ENCODE data around the gene EGFL7.
"Not testable (repeated sequence)": the region's sequence is repeated elsewhere in the genome, so short reads cannot be mapped to it uniquely, and the experiment has no call there.

The EGFL7 gene

GRCh38 chr9:136707011-136707410, 44.3 kb downstream of the EGFL7 start:
- H2BK15ac ChIP-seq (replicated peaks; ENCODE audit: low read depth), result no peak overlapping the region
- H3K79me2 ChIP-seq (ENCODE audit: control insufficient read depth, insufficient read depth, low read length), result no peaks in the 10 kb centered on the region
- H3K18ac ChIP-seq (ENCODE audit: low read length), result no peak overlapping the region
- WGBS (ENCODE audit: extremely low coverage, insufficient coverage, low lambda C conversion rate), result no CpG with 5 or more reads among the region's 7 CpGs
- H2AK5ac ChIP-seq (ENCODE audit: low read length), result no peak overlapping the region
- no peak for DNase-seq
- H2BK5ac ChIP-seq (ENCODE audit: low read length), result no peak overlapping the region
- no peaks in the 10 kb centered on the region for H3K4me1 ChIP-seq (ENCODE audit: control insufficient read depth, low read depth, low read length)
- no peak overlapping the region for H3K4me2 ChIP-seq (ENCODE audit: low read length)
- no peaks in the 10 kb centered on the region for H3K36me3 ChIP-seq (ENCODE audit: control insufficient read depth, insufficient read depth, low read length)
- H3K4me3 ChIP-seq (ENCODE audit: low read length), result no peak overlapping the region
- no peak overlapping the region for H4K8ac ChIP-seq (ENCODE audit: low read depth, low read length)
- H4K5ac ChIP-seq (ENCODE audit: low read length), result no peak overlapping the region
- H3K4ac ChIP-seq (ENCODE audit: low read depth, low read length), result no peak overlapping the region
- no peak overlapping the region for H2BK120ac ChIP-seq (ENCODE audit: low read depth, low read length)
- no peak overlapping the region for H3K23ac ChIP-seq (ENCODE audit: low read length)
- H3K56ac ChIP-seq (ENCODE audit: low read length), result no peak overlapping the region
- H3K79me1 ChIP-seq (ENCODE audit: low read length), result no peaks in the 10 kb centered on the region
- H3K27ac ChIP-seq (ENCODE audit: low read depth, low read length), result no peak overlapping the region
- no peaks in the 10 kb centered on the region for H3K27me3 ChIP-seq (ENCODE audit: insufficient read depth, low read length, poor library complexity)
- H3K9ac ChIP-seq (ENCODE audit: low read length), result no peak overlapping the region

- Histone ChIP-seq H3K23ac (ENCODE audit: low read length) (no peak overlapping the region), H3K4me1 (ENCODE audit: control insufficient read depth, low read depth, low read length) (no peaks in the 10 kb centered on the region), H3K4me2 (ENCODE audit: low read length) (no peak overlapping the region), H3K27me3 (ENCODE audit: insufficient read depth, low read length, poor library complexity) (no peaks in the 10 kb centered on the region), H3K79me1 (ENCODE audit: low read length) (no peaks in the 10 kb centered on the region), H3K18ac (ENCODE audit: low read length) (no peak overlapping the region), H4K8ac (ENCODE audit: low read depth, low read length) (no peak overlapping the region), H2BK5ac (ENCODE audit: low read length) (no peak overlapping the region), H4K5ac (ENCODE audit: low read length) (no peak overlapping the region), H3K4me3 (ENCODE audit: low read length) (no peak overlapping the region), H3K36me3 (ENCODE audit: control insufficient read depth, insufficient read depth, low read length) (no peaks in the 10 kb centered on the region), H3K9ac (ENCODE audit: low read length) (no peak overlapping the region), H3K4ac (ENCODE audit: low read depth, low read length) (no peak overlapping the region), H2BK120ac (ENCODE audit: low read depth, low read length) (no peak overlapping the region), H2AK5ac (ENCODE audit: low read length) (no peak overlapping the region), H2BK15ac (replicated peaks; ENCODE audit: low read depth) (no peak overlapping the region), H3K79me2 (ENCODE audit: control insufficient read depth, insufficient read depth, low read length) (no peaks in the 10 kb centered on the region), H3K56ac (ENCODE audit: low read length) (no peak overlapping the region), H3K27ac (ENCODE audit: low read depth, low read length) (no peak overlapping the region)
- DNase-seq, result no peak
- no CpG with 5 or more reads among the region's 22 CpGs for WGBS (ENCODE audit: extremely low coverage, insufficient coverage, low lambda C conversion rate)
Observed at GRCh38 chr9:136707849-136708517, 45.3 kb downstream of the EGFL7 start.

GRCh38 chr9:136709454-136710109, 46.9 kb downstream of the EGFL7 start:
- H2BK120ac ChIP-seq (ENCODE audit: low read depth, low read length), result no peak overlapping the region
- H3K56ac ChIP-seq (ENCODE audit: low read length), result no peak overlapping the region
- H3K23ac ChIP-seq (ENCODE audit: low read length), result no peak overlapping the region
- no CpG with 5 or more reads among the region's 24 CpGs for WGBS (ENCODE audit: extremely low coverage, insufficient coverage, low lambda C conversion rate)
- H4K5ac ChIP-seq (ENCODE audit: low read length), result no peak overlapping the region
- peaks cover 4% of the 10 kb centered on the region for H3K79me2 ChIP-seq (ENCODE audit: control insufficient read depth, insufficient read depth, low read length)
- no peak for DNase-seq
- H3K4me2 ChIP-seq (ENCODE audit: low read length), result no peak overlapping the region
- H3K36me3 ChIP-seq (ENCODE audit: control insufficient read depth, insufficient read depth, low read length), result no peaks in the 10 kb centered on the region
- H3K18ac ChIP-seq (ENCODE audit: low read length), result no peak overlapping the region
- H3K4ac ChIP-seq (ENCODE audit: low read depth, low read length), result no peak overlapping the region
- H3K4me3 ChIP-seq (ENCODE audit: low read length), result no peak overlapping the region
- no peak overlapping the region for H3K9ac ChIP-seq (ENCODE audit: low read length)
- H2BK5ac ChIP-seq (ENCODE audit: low read length), result no peak overlapping the region
- H3K4me1 ChIP-seq (ENCODE audit: control insufficient read depth, low read depth, low read length), result peaks cover 4% of the 10 kb centered on the region
- H4K8ac ChIP-seq (ENCODE audit: low read depth, low read length), result no peak overlapping the region
- H3K79me1 ChIP-seq (ENCODE audit: low read length), result peaks cover 5% of the 10 kb centered on the region
- H2BK15ac ChIP-seq (replicated peaks; ENCODE audit: low read depth), result no peak overlapping the region
- H3K27me3 ChIP-seq (ENCODE audit: insufficient read depth, low read length, poor library complexity), result no peaks in the 10 kb centered on the region
- H2AK5ac ChIP-seq (ENCODE audit: low read length), result no peak overlapping the region
- no peak overlapping the region for H3K27ac ChIP-seq (ENCODE audit: low read depth, low read length)

- H2BK120ac ChIP-seq (ENCODE audit: low read depth, low read length), result no peak overlapping the region
- H3K36me3 ChIP-seq (ENCODE audit: control insufficient read depth, insufficient read depth, low read length), result no peaks in the 10 kb centered on the region
- no peak overlapping the region for H3K27ac ChIP-seq (ENCODE audit: low read depth, low read length)
- H3K23ac ChIP-seq (ENCODE audit: low read length), result no peak overlapping the region
- H3K79me2 ChIP-seq (ENCODE audit: control insufficient read depth, insufficient read depth, low read length), result peaks cover 4% of the 10 kb centered on the region
- no peak for DNase-seq
- no peak overlapping the region for H3K4me3 ChIP-seq (ENCODE audit: low read length)
- H3K18ac ChIP-seq (ENCODE audit: low read length), result no peak overlapping the region
- no peak overlapping the region for H2AK5ac ChIP-seq (ENCODE audit: low read length)
- H4K5ac ChIP-seq (ENCODE audit: low read length), result no peak overlapping the region
- peaks cover 4% of the 10 kb centered on the region for H3K4me1 ChIP-seq (ENCODE audit: control insufficient read depth, low read depth, low read length)
- no peak overlapping the region for H2BK15ac ChIP-seq (replicated peaks; ENCODE audit: low read depth)
- no peak overlapping the region for H3K4me2 ChIP-seq (ENCODE audit: low read length)
- H2BK5ac ChIP-seq (ENCODE audit: low read length), result no peak overlapping the region
- H3K79me1 ChIP-seq (ENCODE audit: low read length), result peaks cover 5% of the 10 kb centered on the region
- WGBS (ENCODE audit: extremely low coverage, insufficient coverage, low lambda C conversion rate), result no CpG with 5 or more reads among the region's 7 CpGs
- no peak overlapping the region for H4K8ac ChIP-seq (ENCODE audit: low read depth, low read length)
- no peak overlapping the region for H3K56ac ChIP-seq (ENCODE audit: low read length)
- H3K4ac ChIP-seq (ENCODE audit: low read depth, low read length), result no peak overlapping the region
- H3K27me3 ChIP-seq (ENCODE audit: insufficient read depth, low read length, poor library complexity), result no peaks in the 10 kb centered on the region
- no peak overlapping the region for H3K9ac ChIP-seq (ENCODE audit: low read length)
Observed at GRCh38 chr9:136710543-136710942, 47.8 kb downstream of the EGFL7 start.

GRCh38 chr9:136711219-136711648, 48.5 kb downstream of the EGFL7 start:
- WGBS (ENCODE audit: extremely low coverage, insufficient coverage, low lambda C conversion rate), result no CpG with 5 or more reads among the region's 4 CpGs
- H3K4me3 ChIP-seq (ENCODE audit: low read length), result not testable (repeated sequence)

More at GRCh38 chr9:136711219-136711648, 48.5 kb downstream of the EGFL7 start:
- H3K4ac ChIP-seq (ENCODE audit: low read depth, low read length); H3K56ac ChIP-seq (ENCODE audit: low read length); H4K8ac ChIP-seq (ENCODE audit: low read depth, low read length); H3K27ac ChIP-seq (ENCODE audit: low read depth, low read length); H3K79me1 ChIP-seq (ENCODE audit: low read length); H2BK15ac ChIP-seq (replicated peaks; ENCODE audit: low read depth); H3K23ac ChIP-seq (ENCODE audit: low read length); H3K18ac ChIP-seq (ENCODE audit: low read length); H3K9ac ChIP-seq (ENCODE audit: low read length); H2BK5ac ChIP-seq (ENCODE audit: low read length); H3K36me3 ChIP-seq (ENCODE audit: control insufficient read depth, insufficient read depth, low read length); H3K4me2 ChIP-seq (ENCODE audit: low read length); DNase-seq; H3K79me2 ChIP-seq (ENCODE audit: control insufficient read depth, insufficient read depth, low read length); H2AK5ac ChIP-seq (ENCODE audit: low read length); H3K4me1 ChIP-seq (ENCODE audit: control insufficient read depth, low read depth, low read length); H4K5ac ChIP-seq (ENCODE audit: low read length); H3K27me3 ChIP-seq (ENCODE audit: insufficient read depth, low read length, poor library complexity); H2BK120ac ChIP-seq (ENCODE audit: low read depth, low read length): not testable (repeated sequence)

All from mesendoderm (in vitro differentiated cells).